GM12891 (cell line): ENCODE data around the gene MAP9.
"Not testable (repeated sequence)": the region's sequence is repeated elsewhere in the genome, so short reads cannot be mapped to it uniquely, and the experiment has no call there.

ENCODE experiments used
- POLR2A ChIP-seq: IDR thresholded peaks from 2 replicates; pipeline ENCODE4 v1.6.1; 2011; ENCODE audit warnings: low read depth, low read length, control low read depth
- POLR2AphosphoS5 ChIP-seq: IDR thresholded peaks from 2 replicates; pipeline ENCODE4 v1.6.1; 2011; ENCODE audit warnings: low read depth, low read length, control low read depth
- TAF1 ChIP-seq: IDR thresholded peaks from 2 replicates; pipeline ENCODE4 v1.6.1; 2011; ENCODE audit warnings: low read depth, low read length, control low read depth

DNA sequence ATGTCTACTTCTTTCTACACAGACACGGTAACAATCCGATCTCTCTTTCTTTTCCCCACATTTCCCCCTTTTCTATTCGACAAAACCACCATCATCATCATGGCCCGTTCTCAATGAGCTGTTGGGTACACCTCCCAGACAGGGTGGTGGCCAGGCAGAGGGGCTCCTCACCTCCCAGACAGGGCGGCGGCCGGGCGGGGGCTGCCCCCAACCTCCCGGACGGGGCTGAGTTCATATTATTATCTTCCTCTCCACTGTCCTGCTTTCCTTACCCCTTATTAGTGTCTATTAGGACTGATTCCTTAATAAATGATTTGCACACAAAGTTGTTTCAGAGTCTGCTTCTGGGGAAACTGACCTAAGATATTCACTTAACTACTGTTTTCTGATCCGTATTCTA, 48.0 kb upstream of the MAP9 start:
- not testable (repeated sequence) for TF ChIP-seq POLR2A, POLR2AphosphoS5, TAF1
